GM19455 (cell line): ENCODE data around the gene ABCB9.

Experiments
- ATAC-seq: cut with Tn5 transposase; IDR thresholded peaks from one replicate; pipeline ENCODE4 v1.9.1; 2021; ENCODE audit not compliant: unreplicated experiment

ABCB9 gene

DNA sequence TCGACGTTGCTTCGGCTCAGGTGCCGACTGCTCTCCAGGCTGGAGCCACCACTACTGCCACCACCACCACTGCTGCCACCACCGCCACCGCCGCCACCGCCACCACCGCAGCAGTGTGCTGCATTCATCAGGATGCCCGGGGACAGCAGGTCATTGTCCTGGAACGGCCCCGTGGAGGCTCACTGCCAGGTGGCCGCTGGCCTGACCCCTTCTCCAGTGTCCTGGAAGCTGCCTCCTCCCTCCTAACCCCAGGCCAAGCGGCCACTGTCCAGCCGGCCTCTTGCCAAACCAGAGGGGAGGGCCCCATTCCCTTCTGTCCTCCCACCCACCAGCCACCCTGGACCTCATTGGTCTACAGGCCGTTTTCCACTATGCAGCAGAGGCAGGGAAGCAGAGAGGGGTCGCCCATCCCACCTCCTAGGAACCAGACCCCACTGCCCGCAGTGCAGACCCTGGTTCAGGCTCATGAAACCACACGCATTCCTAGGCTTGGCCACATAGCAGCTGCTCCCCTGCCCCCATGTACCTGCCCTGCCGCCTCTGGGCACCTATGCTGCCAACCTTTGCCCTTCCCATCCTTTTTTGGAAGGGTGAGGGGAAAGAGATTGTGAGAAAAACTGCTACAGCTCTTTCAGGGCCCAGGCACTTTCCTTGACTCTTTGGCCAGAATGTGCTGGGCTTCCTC lies 29.4 kb upstream of the ABCB9 start:
- no peak for ATAC-seq

- ATAC-seq: no peak
These were observed 28.7 kb upstream of the ABCB9 start for GRCh38 chr12:122994781-122995502.

DNA sequence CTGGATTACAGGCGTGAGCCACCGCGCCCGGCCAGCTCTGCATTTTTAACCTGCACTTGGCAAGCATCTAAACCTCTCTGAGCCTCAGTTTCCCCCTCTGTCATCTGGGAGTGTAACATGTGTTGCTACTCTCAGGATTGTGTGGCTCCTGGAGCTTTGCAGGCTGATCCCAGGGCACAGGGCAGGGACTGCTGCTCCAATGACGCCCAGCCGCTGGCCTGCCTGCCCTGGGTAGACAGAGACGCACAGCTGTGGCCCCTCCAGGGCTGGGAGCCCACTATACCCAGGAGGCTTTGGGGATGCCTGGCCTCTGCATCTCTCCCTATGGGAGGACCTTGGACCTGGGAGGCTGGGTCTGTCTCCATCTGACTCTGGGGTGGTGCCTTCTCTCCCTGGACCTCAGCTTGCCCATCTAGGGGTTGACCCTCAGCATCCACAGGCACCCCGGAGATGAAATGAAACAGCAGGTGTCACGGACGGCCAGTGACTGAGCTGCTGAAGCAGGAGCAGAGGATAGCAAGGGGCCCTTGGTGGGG lies 27.9 kb upstream of the ABCB9 start:
- no peak for ATAC-seq

DNA sequence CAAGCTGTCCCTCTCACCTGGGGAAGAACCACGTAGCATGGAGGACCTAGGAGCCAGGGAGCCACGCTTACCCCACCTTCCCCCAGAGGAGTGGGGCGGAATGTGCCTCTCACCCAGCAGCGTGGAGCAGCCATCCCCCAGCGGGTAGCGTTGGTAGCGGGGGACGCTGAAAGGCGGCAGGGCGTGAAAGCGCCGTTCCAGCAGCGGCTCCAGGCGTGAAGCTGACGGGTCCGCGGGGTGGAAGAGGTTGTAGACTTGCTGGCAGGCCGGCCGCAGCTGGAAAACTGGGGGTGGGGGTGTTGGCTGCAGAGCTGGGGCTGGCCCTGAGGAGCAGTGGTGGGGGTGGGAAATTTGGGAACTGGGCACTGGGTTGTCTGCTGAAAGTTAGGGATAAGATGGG lies 26.1 kb upstream of the ABCB9 start:
- ATAC-seq: no peak

- no peak for ATAC-seq
These were observed 25.5 kb upstream of the ABCB9 start for GRCh38 chr12:122991623-122992275.

DNA sequence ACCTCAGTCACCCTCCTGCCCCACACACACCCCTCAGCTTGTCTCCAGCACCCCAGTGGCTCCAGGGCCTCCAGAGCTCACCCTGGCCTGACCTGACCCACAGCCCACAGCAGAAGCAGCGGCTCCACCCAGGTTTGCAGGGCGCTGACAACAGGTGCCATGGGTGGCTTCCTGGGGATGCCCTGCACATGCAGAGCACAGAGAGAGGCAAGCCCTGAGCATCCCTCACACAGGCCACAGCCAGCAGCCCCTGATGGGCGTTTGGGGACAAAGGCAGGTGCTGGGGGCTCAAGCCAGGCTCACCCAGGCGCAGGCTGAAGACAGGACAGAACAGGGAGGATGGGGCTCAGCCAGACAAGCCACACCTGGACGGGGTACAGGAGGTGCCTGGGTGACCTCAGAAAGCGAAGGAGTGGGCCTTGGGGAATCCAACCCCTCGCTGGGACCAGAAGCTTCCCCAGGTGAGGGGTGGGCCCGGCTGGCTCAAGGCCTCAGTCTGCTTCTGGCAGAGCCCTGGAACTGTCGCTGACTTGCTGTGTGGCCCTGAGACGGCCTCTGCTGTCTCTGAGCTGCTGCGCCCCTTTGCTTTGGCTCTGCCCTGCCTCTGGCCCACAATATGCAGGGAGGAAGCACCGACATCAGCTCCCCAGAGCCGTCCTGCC lies 24.8 kb upstream of the ABCB9 start:
- ATAC-seq: no peak

GRCh38 chr12:122990561-122990960 lies 24.3 kb upstream of the ABCB9 start:
- ATAC-seq: no peak

DNA sequence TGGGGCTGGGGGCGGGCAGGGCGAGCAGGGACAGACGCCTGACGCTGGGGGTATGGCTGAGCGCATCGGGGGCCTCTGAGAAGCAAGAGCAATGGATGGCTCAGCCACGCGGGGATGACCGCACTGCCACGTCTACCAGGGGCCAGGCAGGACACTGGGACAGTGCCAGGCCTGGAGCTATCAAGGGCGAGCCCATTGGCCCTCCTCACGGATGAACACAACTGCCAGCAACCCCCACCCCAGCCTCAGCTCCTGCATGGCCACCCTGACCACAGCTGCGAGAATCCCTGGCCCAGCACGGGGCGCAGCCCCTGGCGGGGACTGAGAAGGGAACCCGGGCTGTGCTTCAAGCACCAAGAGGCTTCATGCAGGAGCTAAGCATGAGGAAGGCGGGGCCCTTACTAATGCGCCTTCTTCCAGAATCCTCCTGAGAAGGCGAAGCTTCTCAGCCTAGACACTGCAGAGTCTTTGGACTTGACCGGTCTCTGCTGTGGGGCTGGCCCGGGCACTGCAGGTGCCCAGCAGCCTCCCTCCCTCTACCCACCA lies 23.7 kb upstream of the ABCB9 start:
- no peak for ATAC-seq

DNA sequence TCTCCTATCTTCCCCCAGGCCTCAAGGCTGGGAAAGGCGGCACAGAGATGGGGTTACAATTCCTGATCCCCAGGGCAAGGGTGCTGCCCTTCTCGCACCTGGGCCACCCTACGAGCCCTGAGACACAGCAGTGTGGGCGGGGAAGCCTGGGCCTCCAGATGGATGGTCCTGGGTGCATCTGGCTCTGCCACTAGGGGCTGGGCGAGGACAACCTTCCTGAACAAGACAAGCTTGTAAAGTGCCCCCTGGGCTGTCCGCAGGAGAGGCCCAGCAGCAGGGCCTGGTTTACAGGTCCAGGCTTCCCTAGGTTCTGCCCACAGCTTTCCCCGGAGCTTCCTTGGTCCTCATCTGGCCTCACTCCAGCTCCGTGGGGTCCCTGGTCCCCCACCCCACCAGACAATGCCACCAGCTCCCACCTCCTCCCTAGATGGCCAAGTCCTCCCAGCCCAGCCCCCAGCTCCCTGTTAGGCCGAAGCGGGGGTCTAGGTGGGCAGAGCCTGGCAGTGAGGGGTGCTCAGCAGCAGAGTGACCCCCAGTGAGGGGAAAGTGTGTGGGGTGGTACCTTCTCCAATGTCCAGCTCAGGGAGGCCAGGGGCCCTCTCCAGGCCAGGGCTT lies 23.1 kb upstream of the ABCB9 start:
- no peak for ATAC-seq

- ATAC-seq: no peak
These were observed 22.4 kb upstream of the ABCB9 start for GRCh38 chr12:122988612-122989212.

DNA sequence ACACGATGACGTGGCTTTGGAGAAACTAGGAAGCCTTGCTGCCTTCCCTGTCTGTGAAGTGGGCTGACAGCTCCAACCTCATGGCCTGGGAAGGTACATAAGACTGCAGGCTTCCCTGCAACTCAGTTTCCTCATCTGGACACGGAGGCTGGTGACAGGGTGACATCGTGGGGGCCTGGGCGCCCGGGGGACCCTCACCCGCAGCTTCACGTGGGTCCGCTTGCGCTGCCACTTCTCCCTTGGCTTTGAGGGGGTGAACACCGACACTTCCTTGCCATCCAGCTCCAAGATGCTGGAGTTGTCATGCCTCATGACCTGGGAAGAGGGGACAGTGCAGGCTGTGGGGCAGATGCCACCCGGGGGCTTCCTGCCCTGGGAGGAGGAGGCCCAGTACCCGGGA lies 21.8 kb upstream of the ABCB9 start:
- ATAC-seq: no peak

DNA sequence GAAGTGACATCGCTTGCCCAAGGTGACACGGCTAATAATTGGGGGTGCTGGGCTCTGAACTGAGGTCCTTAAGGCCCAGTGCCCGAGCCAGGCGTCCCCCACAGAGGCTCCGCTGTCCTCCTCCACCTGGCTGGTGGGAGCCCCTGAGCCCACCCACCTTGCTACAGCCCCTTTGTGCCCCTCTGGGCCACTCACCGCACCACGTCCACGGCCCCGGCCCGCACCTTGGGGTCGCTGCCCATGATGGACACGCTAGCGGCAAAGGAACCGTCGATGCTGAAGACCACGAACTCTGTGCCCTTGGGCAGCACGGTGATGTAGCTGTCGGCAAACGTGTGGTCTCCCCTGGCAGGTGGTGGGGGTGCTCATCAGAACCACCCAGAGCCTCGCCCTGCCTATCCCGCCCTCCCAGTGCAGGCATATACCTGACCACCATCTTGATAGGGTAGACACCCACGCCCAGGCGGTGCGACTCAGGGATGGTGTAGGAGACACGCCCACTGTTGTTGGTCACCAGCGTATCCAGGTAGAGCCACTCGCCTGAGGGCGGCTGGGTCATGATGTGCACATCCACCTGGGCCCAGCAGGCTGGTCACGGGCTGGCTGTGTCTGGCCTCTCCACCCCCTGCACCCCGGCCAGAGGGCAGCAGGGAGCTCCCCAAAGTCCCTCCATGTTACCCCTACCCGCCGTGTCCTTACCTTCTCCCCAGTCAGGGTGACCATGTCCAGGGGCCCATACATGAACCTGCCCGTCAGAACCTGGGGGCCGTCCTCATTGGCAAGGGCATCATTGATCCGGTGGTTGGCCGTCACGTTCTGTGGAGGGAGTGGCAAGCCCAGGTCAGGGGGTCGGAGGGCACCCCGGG lies 21.1 kb upstream of the ABCB9 start:
- ATAC-seq: no peak

DNA sequence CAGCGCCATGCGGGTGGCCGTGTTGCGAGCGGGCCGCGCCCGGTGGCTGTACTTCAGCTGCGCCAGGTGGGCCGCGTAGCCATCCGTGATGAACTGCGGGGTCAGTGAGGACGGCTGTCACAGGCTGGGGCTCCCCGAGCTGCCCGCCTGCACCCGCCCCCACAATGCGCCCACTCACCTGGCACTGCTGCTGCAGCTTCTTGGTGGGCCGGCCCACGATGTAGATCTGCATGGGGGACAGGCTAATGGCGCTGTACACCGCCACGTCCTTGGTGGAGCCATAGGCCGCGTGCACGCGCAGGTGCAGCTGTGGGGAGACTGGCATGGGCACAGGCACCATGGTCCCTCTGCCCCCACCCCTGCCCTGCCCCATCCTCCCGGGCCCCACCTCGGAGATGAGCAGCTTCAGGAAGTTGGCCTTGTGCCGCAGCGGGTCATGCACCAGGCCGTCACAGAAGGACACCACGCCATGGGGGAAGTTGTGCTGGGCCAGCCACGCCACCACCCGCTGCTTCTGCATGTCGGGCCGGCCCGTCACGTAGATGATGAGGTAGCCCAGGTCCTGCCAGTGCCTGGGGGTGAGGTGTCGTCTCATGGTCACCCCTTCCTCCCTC lies 20.1 kb upstream of the ABCB9 start:
- ATAC-seq: no peak

DNA sequence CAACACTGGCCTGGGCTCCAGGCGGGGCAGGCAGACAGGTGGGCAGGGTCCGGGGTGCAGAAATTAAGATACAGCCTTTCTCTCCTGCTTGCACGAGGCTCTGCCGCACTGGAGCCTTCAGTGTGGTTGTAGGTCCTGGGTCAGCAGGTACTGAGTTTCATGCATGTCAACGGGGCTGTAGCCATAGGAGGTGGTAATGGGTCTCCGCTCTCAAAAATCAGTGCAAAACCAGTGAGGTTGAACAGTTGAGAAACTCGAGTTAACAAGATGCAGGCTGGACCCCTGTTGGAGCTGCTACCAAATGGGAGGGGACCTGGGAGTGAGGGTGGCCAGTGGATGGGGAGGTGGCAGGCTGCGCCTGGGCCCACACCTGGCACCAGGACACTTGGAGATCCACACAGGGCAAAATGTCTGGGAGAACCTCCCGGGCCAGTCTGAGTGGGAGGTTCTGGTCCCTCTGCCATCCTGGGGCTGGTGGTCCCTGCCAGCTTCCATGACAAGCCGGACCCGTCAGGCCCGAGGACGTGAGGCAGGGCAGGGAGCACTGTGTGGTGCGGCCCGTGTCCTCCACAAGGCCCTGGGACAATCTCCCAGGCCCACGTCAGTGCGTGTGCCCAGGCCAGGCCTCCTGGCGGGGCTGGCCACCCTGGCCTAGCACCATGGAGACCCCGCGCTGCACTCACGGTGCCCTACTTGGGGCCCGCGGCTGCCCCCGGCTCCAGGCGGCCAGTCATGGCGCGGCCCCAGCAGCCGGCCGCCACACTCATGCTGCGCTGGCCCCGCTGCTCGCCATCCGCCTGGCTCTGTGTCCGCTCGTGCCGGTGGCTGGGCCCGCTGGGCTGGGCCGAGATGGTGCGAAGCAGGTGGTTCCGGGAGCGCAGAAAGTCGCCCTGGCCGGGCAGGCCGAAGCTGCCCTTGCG lies 19.3 kb upstream of the ABCB9 start:
- ATAC-seq: no peak

- ATAC-seq: no peak
These were observed 18.5 kb upstream of the ABCB9 start for GRCh38 chr12:122984612-122985337.

DNA sequence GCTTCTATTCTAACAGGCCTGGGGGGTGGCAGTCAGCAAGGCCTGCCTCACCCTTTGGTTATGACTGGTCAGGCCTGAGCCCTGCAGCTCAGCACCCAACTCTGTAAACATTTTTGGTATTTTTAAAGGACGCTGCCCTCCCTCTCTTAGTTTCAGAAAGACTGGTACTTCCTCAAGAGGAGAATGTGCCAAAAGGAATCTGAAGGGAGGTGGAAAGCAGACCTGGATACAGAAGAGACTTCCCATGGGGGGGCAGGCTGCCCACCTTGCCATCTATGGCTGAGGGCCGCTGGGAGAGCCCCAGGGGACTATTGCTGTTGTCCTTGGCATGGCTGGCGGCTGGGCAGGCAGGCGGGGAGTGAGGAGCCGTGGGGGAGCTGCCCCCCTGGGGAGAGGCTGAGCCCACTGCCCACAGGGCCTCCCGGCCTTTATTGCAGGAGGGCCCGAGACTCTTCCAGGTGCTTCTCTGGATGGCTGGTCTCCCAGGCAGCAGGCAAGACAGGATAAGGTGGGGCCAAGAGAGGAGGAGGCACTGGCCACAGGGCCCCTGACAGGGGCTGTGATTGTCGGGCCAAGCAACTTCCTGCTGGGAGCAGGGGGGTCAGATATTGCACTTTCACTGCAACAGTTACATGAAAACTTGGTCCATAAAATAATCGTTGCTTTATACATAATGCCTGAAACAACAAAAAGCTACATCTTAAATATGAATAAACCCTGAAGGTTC lies 17.7 kb upstream of the ABCB9 start:
- no peak for ATAC-seq
